DMS53 (cell line): ENCODE data around the gene TCF7L1.
"Not testable (repeated sequence)": the region's sequence is repeated elsewhere in the genome, so short reads cannot be mapped to it uniquely, and the experiment has no call there.

Source experiments
- DNase-seq: peaks from one replicate; lab custom pipeline; 2025; lab: John Stamatoyannopoulos, UW

The TCF7L1 gene

DNA sequence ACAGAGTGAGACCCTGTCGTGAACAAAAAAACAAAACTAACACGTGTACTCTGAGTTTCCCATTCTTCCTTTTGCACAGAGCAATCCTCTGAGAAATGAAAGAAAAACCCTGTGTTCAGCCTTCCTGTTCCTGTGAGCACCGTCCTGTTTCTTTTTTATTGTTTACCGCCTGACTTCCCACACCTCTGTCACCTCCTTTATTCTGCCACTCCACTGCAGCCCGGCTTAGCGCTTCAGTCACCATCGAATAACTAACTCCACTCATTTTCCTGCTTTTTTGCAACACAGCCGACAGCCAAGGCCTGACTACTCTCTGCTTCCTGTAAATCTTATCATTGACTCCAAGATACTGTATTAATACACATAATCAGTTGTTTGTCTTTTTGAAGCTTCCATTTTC lies 153.7 kb downstream of the TCF7L1 start:
- no peak for DNase-seq

DNA sequence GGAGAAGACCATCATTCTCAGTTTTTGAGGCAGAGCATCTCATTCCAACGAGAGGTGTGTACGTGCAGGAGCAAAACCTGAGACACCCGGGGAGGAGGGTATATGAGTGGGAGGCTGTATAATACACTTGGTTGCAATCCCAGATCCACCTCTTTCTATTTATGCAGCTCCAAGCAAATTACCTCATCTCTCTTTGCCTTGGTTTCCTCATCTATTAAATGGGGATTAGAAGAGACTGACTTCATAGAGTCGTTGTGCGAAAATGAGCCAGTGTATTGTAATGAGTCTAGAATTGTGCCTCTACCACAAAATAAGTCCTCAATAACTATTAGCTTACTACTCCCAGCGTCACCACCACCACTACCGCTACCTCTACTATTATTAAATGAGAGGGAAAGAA lies 154.5 kb downstream of the TCF7L1 start:
- DNase-seq = no peak

DNA sequence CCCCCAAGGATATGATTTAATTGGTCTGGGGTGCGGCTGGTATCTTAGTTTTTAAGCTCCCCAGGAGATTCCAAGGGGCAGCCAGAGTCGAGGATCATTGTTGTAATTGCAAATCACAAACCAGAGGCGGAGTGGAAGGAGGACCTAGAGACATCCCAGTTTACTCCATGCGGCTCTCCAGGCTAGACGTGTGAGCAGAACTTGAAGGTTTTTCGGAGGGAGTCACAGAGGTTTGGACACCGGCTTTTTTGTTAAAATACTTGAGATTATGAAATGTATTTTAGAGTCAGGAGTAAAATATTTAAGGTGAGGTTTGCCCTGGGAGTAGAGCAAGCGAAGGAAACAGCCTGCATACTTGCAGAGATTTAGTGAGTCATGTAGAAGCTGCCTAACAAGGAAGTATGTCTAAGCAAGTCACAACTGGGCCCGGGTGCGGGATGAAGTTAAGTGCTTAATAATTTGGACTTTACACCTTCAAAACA lies 155.1 kb downstream of the TCF7L1 start:
- DNase-seq = peak; percentile 16

DNA sequence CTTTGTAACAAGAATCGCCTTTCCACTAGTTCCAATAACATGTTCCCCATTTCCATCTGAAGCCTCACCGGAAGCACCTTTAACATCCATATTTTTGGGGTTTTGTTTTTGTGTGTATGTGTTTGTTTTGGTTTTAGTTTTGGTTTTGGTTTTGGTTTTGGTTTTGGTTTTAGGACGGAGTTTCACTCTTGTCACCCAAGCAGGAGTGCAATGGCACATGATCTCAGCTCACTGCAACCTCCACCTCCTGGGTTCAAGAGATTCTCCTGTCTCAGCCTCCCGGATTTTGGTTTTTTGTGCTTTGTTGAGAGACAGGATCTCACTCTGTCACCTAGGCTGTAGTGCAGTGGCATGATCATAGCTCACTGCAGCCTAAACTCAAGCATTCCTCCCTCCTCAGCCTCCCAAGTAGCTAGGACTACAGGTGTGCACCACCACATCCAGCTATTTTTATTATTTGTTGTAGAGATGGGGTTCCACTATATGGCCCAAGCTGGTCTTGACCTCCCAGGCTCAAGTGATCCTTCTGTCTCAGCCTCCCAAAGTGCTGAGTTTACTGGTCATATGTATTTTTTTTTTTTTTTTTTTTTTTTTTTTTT lies 158.3 kb downstream of the TCF7L1 start:
- no peak for DNase-seq

DNA sequence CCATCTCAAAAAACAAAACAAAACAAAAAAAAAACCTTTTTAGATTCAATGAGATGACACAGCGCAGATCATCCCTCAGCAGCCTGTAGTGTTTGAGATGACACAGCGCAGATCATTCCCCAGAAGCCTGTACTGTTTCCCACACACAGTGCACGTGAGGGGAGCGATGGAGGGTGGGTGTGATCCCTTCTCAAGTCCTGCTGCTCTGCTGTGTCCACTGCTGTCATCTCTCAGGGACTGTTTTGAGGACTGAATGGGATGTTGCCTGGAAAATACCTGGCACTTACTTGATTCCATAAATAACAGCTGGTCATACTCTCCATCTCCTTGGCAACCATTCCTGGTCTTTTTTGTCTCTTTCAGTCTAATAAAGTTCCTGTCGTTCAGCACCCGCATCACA lies 168.9 kb downstream of the TCF7L1 start:
- DNase-seq = peak; percentile 35

DNA sequence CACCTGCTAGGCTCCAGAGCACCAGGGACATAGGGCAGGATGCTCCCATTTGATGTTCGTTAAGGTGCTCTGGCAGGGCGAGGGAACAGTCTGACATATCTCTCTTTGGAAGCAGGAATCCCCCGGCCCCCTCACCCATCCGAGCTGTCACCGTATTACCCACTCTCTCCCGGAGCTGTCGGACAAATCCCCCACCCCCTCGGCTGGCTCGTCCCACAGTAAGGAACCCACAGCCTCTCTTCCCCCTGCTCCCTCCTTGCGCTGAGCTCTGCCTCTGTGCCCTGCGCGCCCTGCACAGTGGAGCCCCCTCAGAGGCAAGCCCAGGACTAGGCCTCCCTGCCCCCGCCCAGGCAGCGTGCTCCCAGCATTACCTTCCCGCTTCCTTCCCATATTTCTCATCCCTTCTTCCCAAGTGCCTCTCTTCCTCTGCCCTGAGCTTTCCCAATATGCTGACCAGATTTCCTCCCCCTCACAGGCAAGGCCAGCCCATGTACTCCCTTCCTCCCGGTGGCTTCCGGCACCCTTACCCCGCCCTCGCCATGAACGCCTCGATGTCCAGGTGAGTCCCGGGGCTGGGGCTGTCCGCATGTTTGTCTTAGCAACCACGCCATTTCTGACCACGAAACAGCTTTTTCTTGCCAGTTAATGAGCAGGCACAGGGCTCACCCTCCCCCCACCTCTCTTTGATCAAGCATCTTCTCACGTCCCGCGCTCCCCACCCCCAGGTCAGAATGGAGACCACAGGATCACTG lies 170.8 kb downstream of the TCF7L1 start:
- no peak for DNase-seq

DNA sequence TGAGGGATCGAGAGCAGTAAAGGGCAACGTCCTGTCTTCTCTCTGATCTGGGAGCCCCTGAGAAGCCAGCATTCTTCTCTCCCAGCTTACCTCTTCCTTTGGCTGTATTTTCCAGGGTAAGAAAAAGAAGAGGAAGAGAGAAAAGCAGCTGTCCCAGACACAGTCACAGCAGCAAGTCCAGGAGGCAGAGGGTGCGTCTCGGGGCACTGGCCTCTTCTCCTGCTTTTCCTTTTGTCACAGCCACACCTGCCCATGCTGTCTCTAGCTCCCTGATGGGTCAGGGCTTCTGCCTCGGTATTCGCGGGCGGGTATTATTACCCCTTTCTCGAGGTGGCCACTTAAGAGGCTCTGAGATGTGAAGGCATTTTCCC lies 174.3 kb downstream of the TCF7L1 start:
- peak; percentile 67 for DNase-seq

DNA sequence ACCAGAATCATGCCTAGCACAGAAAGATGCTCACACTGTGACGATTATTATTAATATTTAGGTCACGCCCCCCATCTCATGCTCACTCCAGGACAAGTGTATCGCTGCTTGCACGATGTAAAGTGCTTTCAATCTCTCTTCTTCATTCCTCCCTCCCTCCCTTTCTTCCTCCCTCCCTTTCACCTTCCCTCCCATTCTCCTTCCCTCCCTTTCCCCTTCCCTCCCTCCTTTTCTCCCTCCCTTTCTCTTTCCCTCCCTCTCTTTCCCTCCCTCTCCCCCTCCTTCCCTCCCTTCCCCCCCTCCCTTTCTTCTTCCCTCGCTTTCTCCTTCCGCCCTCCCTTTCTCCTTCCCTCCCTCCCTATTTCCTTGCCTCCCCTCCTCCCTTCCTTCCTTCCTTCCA lies 175.0 kb downstream of the TCF7L1 start:
- DNase-seq = peak; percentile 43

DNA sequence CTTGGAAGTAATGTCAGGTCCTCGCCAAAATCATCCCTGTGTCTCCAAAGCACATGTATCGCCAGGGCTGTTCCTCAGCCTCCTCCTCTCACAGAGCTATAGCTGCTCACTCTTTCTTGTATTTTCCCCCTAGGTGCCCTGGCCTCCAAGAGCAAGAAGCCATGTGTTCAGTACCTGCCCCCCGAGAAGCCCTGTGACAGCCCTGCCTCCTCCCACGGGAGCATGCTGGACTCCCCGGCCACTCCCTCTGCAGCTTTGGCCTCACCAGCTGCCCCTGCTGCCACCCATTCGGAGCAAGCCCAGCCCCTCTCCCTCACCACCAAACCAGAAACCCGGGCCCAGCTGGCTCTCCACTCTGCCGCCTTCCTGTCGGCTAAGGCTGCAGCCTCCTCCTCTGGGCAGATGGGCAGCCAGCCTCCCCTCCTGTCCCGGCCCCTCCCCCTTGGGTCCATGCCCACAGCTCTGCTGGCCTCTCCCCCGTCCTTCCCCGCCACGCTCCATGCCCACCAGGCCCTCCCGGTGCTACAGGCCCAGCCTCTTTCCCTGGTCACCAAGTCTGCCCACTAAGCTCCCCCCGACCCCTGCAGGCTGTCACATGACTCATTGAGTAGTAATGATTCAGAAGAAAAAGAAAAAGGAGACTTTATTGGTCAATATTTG lies 175.8 kb downstream of the TCF7L1 start:
- peak; percentile 95 for DNase-seq

DNA sequence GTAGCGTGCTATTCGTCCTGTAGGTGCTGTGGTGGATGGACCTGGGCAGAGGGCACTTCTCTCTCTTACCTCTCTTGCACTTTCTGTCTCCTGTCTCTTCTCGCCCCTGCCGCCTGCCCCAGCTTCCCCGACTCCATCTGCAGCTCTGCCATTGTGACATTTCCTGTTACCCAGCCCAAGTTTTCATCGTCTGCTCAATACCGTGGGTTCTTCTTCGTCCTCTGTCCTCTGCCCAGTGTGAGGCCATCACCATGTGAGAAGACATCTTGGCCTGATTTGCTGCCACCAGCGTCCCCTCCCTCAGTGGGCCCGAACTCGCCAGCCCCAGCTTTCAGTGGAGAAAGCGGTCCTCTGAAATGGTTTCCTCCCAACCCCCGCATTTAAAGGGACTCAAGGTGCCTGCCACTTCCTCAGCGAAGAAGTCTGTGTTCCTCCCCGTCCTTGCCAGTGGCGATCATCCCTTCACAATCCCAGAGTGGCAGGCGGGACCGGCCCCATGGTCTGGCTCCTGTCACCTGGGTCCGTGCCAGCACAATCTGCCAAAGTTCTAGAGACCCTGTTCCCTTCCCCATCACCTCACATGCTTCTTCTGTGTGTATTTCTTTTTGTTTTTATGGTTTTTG lies 176.6 kb downstream of the TCF7L1 start:
- DNase-seq = no peak

DNA sequence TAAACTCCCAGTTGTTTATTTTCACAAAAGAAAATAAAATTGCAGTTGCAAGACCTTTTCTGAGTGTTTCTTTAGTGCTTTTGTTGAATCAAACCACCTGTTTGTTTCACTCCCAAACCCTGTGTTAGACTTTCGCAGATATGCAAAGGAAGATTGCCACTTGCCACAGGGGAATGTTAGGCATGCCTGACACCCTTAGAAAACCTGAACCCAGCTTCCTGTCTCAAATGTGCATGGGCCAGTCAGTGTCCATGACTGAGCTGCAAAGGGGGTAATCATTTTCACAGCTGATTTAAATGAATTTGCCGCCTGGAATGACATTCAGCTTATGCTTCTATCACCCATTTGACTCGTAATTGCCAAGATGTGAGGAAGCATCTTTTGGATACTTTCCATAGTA lies 177.1 kb downstream of the TCF7L1 start:
- no peak for DNase-seq

DNA sequence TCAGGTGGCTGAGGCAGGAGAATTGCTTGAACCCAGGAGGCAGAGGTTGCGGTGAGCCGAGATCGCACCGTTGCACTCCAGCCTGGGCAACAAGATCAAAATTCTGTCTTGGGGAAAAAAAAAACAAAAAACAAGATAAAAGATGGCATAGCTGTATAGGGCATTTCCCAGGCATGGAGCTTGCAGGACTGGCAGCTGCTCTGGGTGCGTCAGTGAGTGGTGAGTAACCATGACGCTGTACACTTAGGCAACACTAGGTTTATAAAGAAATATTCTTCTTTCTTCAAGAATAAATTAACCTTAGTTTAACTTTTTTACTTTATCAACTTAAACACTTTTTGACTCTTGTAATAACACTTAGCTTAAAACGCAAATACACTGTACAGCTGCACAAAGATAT lies 179.2 kb downstream of the TCF7L1 start:
- DNase-seq = peak; percentile 40

DNA sequence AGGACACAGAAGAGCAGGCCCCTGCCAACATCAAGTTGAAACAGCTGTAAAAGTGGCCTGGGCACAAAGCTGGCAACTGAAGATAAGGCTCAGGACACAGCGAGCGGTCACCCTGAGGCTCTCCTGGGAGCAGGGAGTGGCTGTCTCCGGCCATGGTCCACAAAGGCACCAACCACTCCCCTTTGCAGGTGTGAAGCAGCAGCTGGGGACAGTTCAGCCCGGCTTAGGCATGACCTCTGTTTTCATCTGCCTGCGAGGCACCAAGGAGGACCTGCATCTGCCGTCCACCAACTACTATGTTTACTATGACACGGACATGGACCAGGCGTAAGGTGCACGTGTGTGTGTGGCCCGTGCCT lies 181.7 kb downstream of the TCF7L1 start:
- no peak for DNase-seq

DNA sequence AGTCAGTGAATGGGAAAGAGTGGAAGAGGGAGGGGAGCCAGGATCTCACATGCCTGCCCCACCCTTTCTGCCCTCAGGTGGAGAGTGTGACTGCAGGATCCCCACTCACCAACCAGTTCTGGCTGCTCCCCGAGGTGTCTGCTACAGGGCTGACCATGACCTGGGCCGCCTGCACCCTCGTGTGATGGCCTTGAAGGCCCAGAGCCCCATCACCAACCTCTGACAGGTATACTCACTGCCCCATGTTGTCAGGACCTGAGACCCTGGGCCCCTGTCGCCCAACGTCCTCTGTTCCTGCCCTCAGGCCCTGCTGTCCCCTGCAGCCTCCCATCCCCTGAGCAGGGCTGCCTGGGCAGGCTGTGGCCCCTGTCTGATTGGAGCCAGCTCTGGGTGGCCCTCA lies 182.7 kb downstream of the TCF7L1 start:
- not testable (repeated sequence) for DNase-seq

DNA sequence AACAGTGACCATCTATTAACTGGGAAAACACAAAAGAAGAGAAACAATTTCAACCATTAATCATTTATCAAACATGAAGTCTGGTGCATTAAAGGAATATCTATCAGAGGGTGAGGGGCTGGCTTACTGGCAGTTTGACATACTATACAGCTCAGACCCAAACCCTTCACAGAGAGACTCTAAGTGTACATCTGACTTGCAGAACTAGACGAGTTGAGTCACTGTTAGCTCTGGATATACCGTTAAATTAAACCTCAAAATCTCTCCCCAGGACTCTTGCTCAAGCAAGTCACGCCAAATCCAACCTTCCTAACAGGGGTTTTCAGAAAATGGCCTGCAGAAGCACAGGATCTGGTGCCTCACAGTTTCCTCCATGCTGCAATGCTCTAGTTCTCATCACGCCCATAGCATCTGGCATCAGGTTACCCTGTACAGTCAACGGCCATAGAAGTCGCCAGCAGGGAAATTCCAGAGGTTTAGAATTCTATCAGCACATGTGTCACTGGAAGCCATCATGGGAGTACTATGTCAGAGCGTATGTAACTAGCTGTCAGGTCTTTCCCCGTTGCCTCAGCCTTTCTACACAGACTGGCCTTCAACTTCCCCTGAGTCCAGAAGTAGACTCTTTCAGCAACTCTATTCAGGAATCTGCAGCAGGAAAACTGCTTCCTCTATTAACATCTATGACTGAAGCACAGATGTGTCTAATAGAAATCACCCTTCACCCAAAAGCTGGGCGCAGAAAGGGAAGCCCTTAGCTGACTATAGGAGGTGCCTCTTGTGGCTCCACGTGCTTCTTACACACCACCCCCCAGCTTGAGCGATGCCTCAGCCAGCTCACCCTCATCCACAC lies 185.3 kb downstream of the TCF7L1 start:
- DNase-seq = peak; percentile 42

DNA sequence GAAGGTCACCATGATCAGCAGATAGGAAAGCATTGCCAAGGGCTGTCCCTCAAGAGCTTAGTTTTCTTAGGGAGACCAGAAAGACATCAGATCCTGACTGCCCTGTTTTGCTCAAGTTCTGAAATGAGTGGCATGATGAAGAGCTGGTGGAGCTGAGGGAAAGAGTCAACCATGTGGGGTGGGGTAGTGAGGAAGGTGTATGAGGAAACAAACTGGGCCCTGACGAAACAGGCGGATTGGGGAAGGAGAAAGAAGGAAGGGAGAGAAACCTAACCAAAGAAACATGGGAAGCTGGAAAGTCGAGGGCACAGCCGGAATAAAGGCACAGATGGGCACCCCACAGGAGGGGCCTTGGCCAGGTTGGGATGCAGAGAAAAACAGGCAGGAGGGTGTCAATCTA lies 186.6 kb downstream of the TCF7L1 start:
- DNase-seq = no peak

DNA sequence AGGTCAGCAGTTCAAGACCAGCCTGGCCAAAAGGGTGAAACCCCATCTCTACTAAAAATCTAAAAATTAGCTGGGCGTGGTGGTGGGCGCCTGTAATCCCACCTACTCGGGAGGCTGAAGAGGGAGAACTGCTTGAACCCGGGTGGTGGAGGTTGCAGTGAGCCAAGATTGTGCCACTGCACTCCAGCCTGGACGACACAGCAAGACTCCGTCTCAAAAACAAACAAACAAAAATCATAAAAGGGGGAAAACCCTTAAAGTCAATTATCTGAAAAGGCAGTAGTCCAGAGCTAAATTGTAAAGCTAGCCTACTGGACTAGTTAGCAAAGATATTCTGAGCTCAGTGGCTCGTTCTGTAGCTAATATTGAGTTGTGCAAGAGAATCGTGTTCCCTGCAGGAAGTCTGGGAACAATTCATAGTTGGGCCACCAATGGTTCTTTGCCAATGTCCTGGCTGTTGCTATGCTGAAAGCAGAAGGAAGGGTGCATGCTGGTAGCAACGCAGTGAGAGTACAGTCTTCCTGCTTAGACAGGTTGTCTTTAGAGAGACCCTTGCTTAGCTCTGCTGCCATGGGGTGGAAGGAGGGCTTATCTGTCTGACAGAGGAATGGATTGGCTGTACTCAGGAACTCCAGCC lies 190.3 kb downstream of the TCF7L1 start:
- DNase-seq = no peak

DNA sequence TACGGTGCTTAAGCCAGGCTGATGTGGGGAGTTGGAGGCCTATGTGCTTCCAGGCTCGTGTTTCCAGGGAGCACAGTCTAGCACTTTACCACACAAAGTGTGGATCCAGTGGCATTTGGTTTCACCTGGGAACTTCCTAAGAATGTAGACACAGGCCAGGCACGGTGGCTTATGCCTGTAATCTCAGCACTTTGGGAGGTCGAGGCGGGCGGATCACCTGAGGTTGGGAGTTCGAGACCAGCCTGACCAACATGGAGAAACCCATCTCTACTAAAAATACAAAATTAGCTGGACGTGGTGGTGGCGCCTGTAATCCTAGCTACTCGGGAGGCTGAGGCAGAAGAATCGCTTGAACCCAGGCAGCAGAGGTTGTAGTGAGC lies 190.8 kb downstream of the TCF7L1 start:
- not testable (repeated sequence) for DNase-seq

DNA sequence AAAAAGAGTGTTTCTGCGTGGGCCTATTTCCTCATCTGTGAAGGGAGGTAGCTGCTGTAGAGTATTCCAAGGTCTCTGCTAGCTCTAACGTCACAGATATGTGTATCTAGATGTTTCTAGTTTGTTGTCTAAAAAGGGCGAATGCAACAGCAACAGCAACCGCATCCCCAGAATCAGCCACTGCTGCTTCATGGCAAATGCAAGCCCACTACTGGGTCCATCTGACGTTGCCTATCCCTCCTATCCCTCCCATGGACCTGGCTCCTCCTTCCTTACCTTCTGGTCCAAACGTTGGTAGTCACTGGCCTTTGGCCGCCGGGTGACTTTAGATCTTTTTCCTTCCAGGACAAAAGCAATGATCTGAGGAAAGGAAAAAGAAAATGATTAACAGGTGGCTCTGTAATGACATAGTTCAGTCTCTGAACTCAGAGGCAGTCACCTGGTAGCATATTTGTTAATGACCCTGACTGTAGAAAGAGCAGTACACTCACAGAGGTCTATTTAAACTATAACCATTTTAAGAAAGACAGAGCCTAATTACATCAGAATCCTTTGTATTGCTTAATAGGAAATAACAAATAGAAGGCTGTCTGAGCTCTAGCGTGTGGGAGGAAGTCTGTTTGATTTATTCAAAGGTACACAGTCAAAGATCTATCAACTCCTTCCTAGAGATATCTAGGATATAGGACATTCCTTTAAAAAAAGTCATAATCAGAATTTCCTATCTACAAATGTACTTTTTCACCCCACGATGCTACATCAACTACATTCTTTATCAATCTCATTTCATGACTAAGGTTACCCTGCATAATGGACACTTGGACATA lies 191.7 kb downstream of the TCF7L1 start:
- DNase-seq = no peak

DNA sequence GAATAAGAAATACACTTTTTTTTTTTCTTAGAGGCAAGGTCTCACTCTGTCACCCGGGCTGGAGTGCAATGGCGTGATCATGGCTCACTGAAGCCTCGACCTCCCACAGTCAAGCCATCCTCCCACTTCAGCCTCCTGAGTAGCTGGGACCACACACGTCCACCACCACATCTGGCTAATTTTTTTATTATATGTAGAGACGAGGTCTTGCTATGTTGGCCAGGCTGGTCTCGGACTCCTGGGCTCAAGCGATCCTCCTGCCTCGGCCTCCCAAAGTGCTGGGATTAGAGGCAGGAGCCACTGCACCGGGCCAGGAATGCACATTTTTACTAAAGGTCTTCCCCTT lies 192.2 kb downstream of the TCF7L1 start:
- no peak for DNase-seq
